Measurements from ENCODE around the gene PRKN.

The PRKN gene

GRCh38 chr6:161710698-161711097 is 1016.9 kb downstream of the PRKN start:
- Histone ChIP-seq H3K4me1 (ENCODE audit: control insufficient read depth, insufficient read depth, low read length, poor library complexity, severe bottlenecking) (no peaks in the 10 kb centered on the region), H3K27ac (ENCODE audit: insufficient read depth, low read length, poor library complexity, severe bottlenecking) (no peak overlapping the region), H3K9me3 (ENCODE audit: control insufficient read depth, low read length) (no peaks in the 10 kb centered on the region), H3K36me3 (ENCODE audit: control insufficient read depth, insufficient read depth, low read length) (no peaks in the 10 kb centered on the region), H3K27me3 (replicated peaks; ENCODE audit: control insufficient read depth, insufficient read depth, low read length, poor library complexity, severe bottlenecking) (no peaks in the 10 kb centered on the region), H3K4me3 (ENCODE audit: insufficient read depth, low read depth, low read length, poor library complexity, severe bottlenecking) (no peak overlapping the region)
- DNase-seq = no peak

GRCh38 chr6:161701056-161701455 is 1026.5 kb downstream of the PRKN start:
- H3K4me1 ChIP-seq (ENCODE audit: control insufficient read depth, insufficient read depth, low read length, poor library complexity, severe bottlenecking) = no peaks in the 10 kb centered on the region
- no peaks in the 10 kb centered on the region for H3K27me3 ChIP-seq (replicated peaks; ENCODE audit: control insufficient read depth, insufficient read depth, low read length, poor library complexity, severe bottlenecking)
- H3K27ac ChIP-seq (ENCODE audit: insufficient read depth, low read length, poor library complexity, severe bottlenecking) = no peak overlapping the region
- no peaks in the 10 kb centered on the region for H3K36me3 ChIP-seq (ENCODE audit: control insufficient read depth, insufficient read depth, low read length)
- H3K9me3 ChIP-seq (ENCODE audit: control insufficient read depth, low read length) = no peaks in the 10 kb centered on the region
- H3K4me3 ChIP-seq (ENCODE audit: insufficient read depth, low read depth, low read length, poor library complexity, severe bottlenecking) = no peak overlapping the region
- DNase-seq = no peak

- H3K27ac ChIP-seq (ENCODE audit: insufficient read depth, low read length, poor library complexity, severe bottlenecking) = no peak overlapping the region
- no peaks in the 10 kb centered on the region for H3K36me3 ChIP-seq (ENCODE audit: control insufficient read depth, insufficient read depth, low read length)
- H3K4me3 ChIP-seq (ENCODE audit: insufficient read depth, low read depth, low read length, poor library complexity, severe bottlenecking) = no peak overlapping the region
- DNase-seq = no peak
- H3K9me3 ChIP-seq (ENCODE audit: control insufficient read depth, low read length) = no peaks in the 10 kb centered on the region
- no peaks in the 10 kb centered on the region for H3K27me3 ChIP-seq (replicated peaks; ENCODE audit: control insufficient read depth, insufficient read depth, low read length, poor library complexity, severe bottlenecking)
- H3K4me1 ChIP-seq (ENCODE audit: control insufficient read depth, insufficient read depth, low read length, poor library complexity, severe bottlenecking) = no peaks in the 10 kb centered on the region
These were observed 1030.8 kb downstream of the PRKN start for GRCh38 chr6:161696801-161697200.

- H3K9me3 ChIP-seq (ENCODE audit: control insufficient read depth, low read length) = no peaks in the 10 kb centered on the region
- H3K36me3 ChIP-seq (ENCODE audit: control insufficient read depth, insufficient read depth, low read length) = no peaks in the 10 kb centered on the region
- no peaks in the 10 kb centered on the region for H3K27me3 ChIP-seq (replicated peaks; ENCODE audit: control insufficient read depth, insufficient read depth, low read length, poor library complexity, severe bottlenecking)
- no peak for DNase-seq
- no peak overlapping the region for H3K27ac ChIP-seq (ENCODE audit: insufficient read depth, low read length, poor library complexity, severe bottlenecking)
- H3K4me3 ChIP-seq (ENCODE audit: insufficient read depth, low read depth, low read length, poor library complexity, severe bottlenecking) = no peak overlapping the region
- H3K4me1 ChIP-seq (ENCODE audit: control insufficient read depth, insufficient read depth, low read length, poor library complexity, severe bottlenecking) = no peaks in the 10 kb centered on the region
These were observed 1032.6 kb downstream of the PRKN start for GRCh38 chr6:161694995-161695394.

- no peaks in the 10 kb centered on the region for H3K36me3 ChIP-seq (ENCODE audit: control insufficient read depth, insufficient read depth, low read length)
- no peaks in the 10 kb centered on the region for H3K27me3 ChIP-seq (replicated peaks; ENCODE audit: control insufficient read depth, insufficient read depth, low read length, poor library complexity, severe bottlenecking)
- no peak for DNase-seq
- no peak overlapping the region for H3K27ac ChIP-seq (ENCODE audit: insufficient read depth, low read length, poor library complexity, severe bottlenecking)
- no peaks in the 10 kb centered on the region for H3K9me3 ChIP-seq (ENCODE audit: control insufficient read depth, low read length)
- H3K4me3 ChIP-seq (ENCODE audit: insufficient read depth, low read depth, low read length, poor library complexity, severe bottlenecking) = no peak overlapping the region
- H3K4me1 ChIP-seq (ENCODE audit: control insufficient read depth, insufficient read depth, low read length, poor library complexity, severe bottlenecking) = no peaks in the 10 kb centered on the region
These were observed 1040.9 kb downstream of the PRKN start for GRCh38 chr6:161686655-161687054.

GRCh38 chr6:161684731-161685475 is 1042.7 kb downstream of the PRKN start:
- H3K4me1 ChIP-seq (ENCODE audit: control insufficient read depth, insufficient read depth, low read length, poor library complexity, severe bottlenecking) = no peaks in the 10 kb centered on the region
- no peaks in the 10 kb centered on the region for H3K36me3 ChIP-seq (ENCODE audit: control insufficient read depth, insufficient read depth, low read length)
- H3K27ac ChIP-seq (ENCODE audit: insufficient read depth, low read length, poor library complexity, severe bottlenecking) = no peak overlapping the region
- no peak overlapping the region for H3K4me3 ChIP-seq (ENCODE audit: insufficient read depth, low read depth, low read length, poor library complexity, severe bottlenecking)
- H3K9me3 ChIP-seq (ENCODE audit: control insufficient read depth, low read length) = no peaks in the 10 kb centered on the region
- DNase-seq = no peak
- H3K27me3 ChIP-seq (replicated peaks; ENCODE audit: control insufficient read depth, insufficient read depth, low read length, poor library complexity, severe bottlenecking) = no peaks in the 10 kb centered on the region

GRCh38 chr6:161683400-161683799 is 1044.2 kb downstream of the PRKN start:
- no peaks in the 10 kb centered on the region for H3K27me3 ChIP-seq (replicated peaks; ENCODE audit: control insufficient read depth, insufficient read depth, low read length, poor library complexity, severe bottlenecking)
- no peak overlapping the region for H3K27ac ChIP-seq (ENCODE audit: insufficient read depth, low read length, poor library complexity, severe bottlenecking)
- H3K4me1 ChIP-seq (ENCODE audit: control insufficient read depth, insufficient read depth, low read length, poor library complexity, severe bottlenecking) = no peaks in the 10 kb centered on the region
- no peaks in the 10 kb centered on the region for H3K36me3 ChIP-seq (ENCODE audit: control insufficient read depth, insufficient read depth, low read length)
- DNase-seq = no peak
- H3K4me3 ChIP-seq (ENCODE audit: insufficient read depth, low read depth, low read length, poor library complexity, severe bottlenecking) = no peak overlapping the region
- no peaks in the 10 kb centered on the region for H3K9me3 ChIP-seq (ENCODE audit: control insufficient read depth, low read length)

- no peaks in the 10 kb centered on the region for H3K27me3 ChIP-seq (replicated peaks; ENCODE audit: control insufficient read depth, insufficient read depth, low read length, poor library complexity, severe bottlenecking)
- DNase-seq = no peak
- H3K27ac ChIP-seq (ENCODE audit: insufficient read depth, low read length, poor library complexity, severe bottlenecking) = no peak overlapping the region
- H3K9me3 ChIP-seq (ENCODE audit: control insufficient read depth, low read length) = no peaks in the 10 kb centered on the region
- no peaks in the 10 kb centered on the region for H3K36me3 ChIP-seq (ENCODE audit: control insufficient read depth, insufficient read depth, low read length)
- H3K4me3 ChIP-seq (ENCODE audit: insufficient read depth, low read depth, low read length, poor library complexity, severe bottlenecking) = no peak overlapping the region
- H3K4me1 ChIP-seq (ENCODE audit: control insufficient read depth, insufficient read depth, low read length, poor library complexity, severe bottlenecking) = no peaks in the 10 kb centered on the region
These were observed 1044.6 kb downstream of the PRKN start for GRCh38 chr6:161682982-161683381.

GRCh38 chr6:161679980-161680538 is 1047.5 kb downstream of the PRKN start:
- Histone ChIP-seq H3K36me3 (ENCODE audit: control insufficient read depth, insufficient read depth, low read length) (no peaks in the 10 kb centered on the region), H3K27me3 (replicated peaks; ENCODE audit: control insufficient read depth, insufficient read depth, low read length, poor library complexity, severe bottlenecking) (no peaks in the 10 kb centered on the region), H3K27ac (ENCODE audit: insufficient read depth, low read length, poor library complexity, severe bottlenecking) (no peak overlapping the region), H3K4me3 (ENCODE audit: insufficient read depth, low read depth, low read length, poor library complexity, severe bottlenecking) (no peak overlapping the region), H3K9me3 (ENCODE audit: control insufficient read depth, low read length) (no peaks in the 10 kb centered on the region), H3K4me1 (ENCODE audit: control insufficient read depth, insufficient read depth, low read length, poor library complexity, severe bottlenecking) (no peaks in the 10 kb centered on the region)
- no peak for DNase-seq

GRCh38 chr6:161677188-161677587 is 1050.4 kb downstream of the PRKN start:
- no peaks in the 10 kb centered on the region for H3K9me3 ChIP-seq (ENCODE audit: control insufficient read depth, low read length)
- H3K36me3 ChIP-seq (ENCODE audit: control insufficient read depth, insufficient read depth, low read length) = no peaks in the 10 kb centered on the region
- H3K27me3 ChIP-seq (replicated peaks; ENCODE audit: control insufficient read depth, insufficient read depth, low read length, poor library complexity, severe bottlenecking) = no peaks in the 10 kb centered on the region
- no peak for DNase-seq
- no peak overlapping the region for H3K4me3 ChIP-seq (ENCODE audit: insufficient read depth, low read depth, low read length, poor library complexity, severe bottlenecking)
- H3K27ac ChIP-seq (ENCODE audit: insufficient read depth, low read length, poor library complexity, severe bottlenecking) = no peak overlapping the region
- H3K4me1 ChIP-seq (ENCODE audit: control insufficient read depth, insufficient read depth, low read length, poor library complexity, severe bottlenecking) = no peaks in the 10 kb centered on the region

Data from effector memory CD4-positive, alpha-beta T cell (primary cell).